ENCODE data around the gene TOR1AIP1. TPM values are rescaled to one million over a fixed set of nuclear protein-coding genes. Genes with fewer than 3 reads are reported as not detected.

TOR1AIP1 gene
- total RNA-seq, 2 experiments from 2014 or later = 50.1 to 71.6 TPM

GRCh38 chr1:179966551-179966950 is 84.5 kb downstream of the TOR1AIP1 start:
- ChIA-PET CTCF (interaction anchor here (0.7 to 1.7 kb wide), 6 partner anchors 11 to 1424 kb away, joined by 3 to 5 read pairs (median 3); partner anchors contain the start of gene CEP350), POLR2A (interaction anchor here (0.6 kb wide), 1 partner anchor 11 kb away, joined by 3 read pairs; no protein-coding TSS in a partner anchor)
- Mint-ChIP-seq H3K27ac (no peak overlapping the region), H3K4me3 (no peak overlapping the region), H3K4me1 (peaks cover 56% of the 10 kb centered on the region), H3K27me3 (no peaks in the 10 kb centered on the region), H3K9me3 (ENCODE audit: low read depth) (peaks cover 5% of the 10 kb centered on the region), H3K36me3 (ENCODE audit: low read depth) (peaks cover 21% of the 10 kb centered on the region)
- DNase-seq = no peak
- intact Hi-C loops (cut with DNase I, micrococcal nuclease) = no loop called here
- ATAC-seq = no peak

- intact Hi-C loops (cut with DNase I, micrococcal nuclease) = no loop called here
- Mint-ChIP-seq H3K4me3 (no peak overlapping the region), H3K9me3 (ENCODE audit: low read depth) (peaks cover 5% of the 10 kb centered on the region), H3K27ac (no peak overlapping the region), H3K36me3 (ENCODE audit: low read depth) (peaks cover 13% of the 10 kb centered on the region), H3K4me1 (peaks cover 59% of the 10 kb centered on the region), H3K27me3 (no peaks in the 10 kb centered on the region)
- ChIA-PET CTCF (no interaction called here), POLR2A (no interaction called here)
- ATAC-seq = no peak
- DNase-seq = no peak
Measured at GRCh38 chr1:179968284-179968993, 86.4 kb downstream of the TOR1AIP1 start.

GRCh38 chr1:179968994-179969919 is 87.2 kb downstream of the TOR1AIP1 start:
- intact Hi-C loops (cut with DNase I, micrococcal nuclease) = no loop called here
- no peak overlapping the region for H3K4me3 Mint-ChIP-seq
- CTCF ChIA-PET = interaction anchor here (0.7 kb wide), 1 partner anchor 25 kb away, joined by 3 read pairs; no protein-coding TSS in a partner anchor
- ATAC-seq (no peak), DNase-seq (no peak)
- H3K4me1 Mint-ChIP-seq = peaks cover 51% of the 10 kb centered on the region
- peaks cover 16% of the 10 kb centered on the region for H3K36me3 Mint-ChIP-seq (ENCODE audit: low read depth)
- no peaks in the 10 kb centered on the region for H3K27me3 Mint-ChIP-seq
- POLR2A ChIA-PET = no interaction called here
- no peak overlapping the region for H3K27ac Mint-ChIP-seq
- H3K9me3 Mint-ChIP-seq (ENCODE audit: low read depth) = peaks cover 5% of the 10 kb centered on the region

Other genes with a start within 250 kb of the TOR1AIP1 start
- not detected for gene FAM163A, start 139.0 kb upstream of the TOR1AIP1 start, total RNA-seq
- 10 to 100 TPM; 47.7 to 49.4 TPM for gene TOR1AIP2, start 4.5 kb upstream of the TOR1AIP1 start, total RNA-seq
- 10 to 100 TPM; 38.2 to 42.1 TPM for gene CEP350, start 72.5 kb downstream of the TOR1AIP1 start, total RNA-seq